HG03280 (cell line): ENCODE data around the gene CDRT4.

Experiments
- ATAC-seq: cut with Tn5 transposase; IDR thresholded peaks from one replicate; pipeline ENCODE4 v1.9.1; 2021; ENCODE audit warnings: mild to moderate bottlenecking, moderate library complexity; ENCODE audit not compliant: unreplicated experiment

CDRT4 gene

DNA sequence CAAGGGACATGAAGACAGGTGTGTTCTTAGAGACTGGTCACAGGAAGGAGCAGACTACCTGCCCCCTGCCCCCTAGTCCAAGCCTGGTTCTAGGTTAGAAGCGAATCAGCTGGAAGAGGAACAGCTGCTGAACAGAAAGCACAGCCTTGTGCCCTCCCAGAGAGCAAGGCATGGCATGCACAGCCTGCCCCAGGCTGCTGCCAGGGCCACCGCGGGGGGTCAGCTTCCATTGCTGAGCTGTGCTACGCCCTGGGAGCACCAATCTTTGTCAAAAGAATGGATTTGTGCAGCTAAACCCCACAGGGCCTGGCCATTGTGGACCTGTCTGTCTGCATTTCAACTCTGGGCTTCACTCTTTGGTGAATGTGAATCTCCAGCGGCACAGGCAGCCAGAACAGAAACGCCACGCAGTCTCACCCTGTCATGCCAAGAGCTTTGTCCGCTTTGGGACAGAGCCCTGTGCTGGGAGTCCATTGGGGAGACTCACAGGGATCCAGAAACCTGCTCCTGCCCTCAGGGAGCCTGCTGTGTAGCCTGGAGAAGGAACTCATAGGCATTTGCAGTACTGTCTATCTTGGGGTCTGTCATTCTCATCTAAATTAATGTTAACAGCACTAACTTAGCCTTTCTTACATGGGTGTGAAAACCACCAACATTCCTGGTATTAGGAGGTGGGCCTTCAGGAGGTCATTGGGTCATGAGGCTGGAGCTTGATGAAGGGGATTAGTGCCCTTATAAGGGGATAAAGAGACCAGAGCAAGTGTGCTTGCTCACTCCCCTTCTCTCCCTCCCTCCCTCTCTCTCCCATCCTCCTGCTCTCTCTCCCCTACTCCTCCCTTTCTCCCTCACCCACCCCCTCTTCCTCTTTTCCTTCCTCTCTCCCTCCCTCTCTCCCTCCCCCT is 25.6 kb upstream of the CDRT4 start:
- no peak for ATAC-seq

DNA sequence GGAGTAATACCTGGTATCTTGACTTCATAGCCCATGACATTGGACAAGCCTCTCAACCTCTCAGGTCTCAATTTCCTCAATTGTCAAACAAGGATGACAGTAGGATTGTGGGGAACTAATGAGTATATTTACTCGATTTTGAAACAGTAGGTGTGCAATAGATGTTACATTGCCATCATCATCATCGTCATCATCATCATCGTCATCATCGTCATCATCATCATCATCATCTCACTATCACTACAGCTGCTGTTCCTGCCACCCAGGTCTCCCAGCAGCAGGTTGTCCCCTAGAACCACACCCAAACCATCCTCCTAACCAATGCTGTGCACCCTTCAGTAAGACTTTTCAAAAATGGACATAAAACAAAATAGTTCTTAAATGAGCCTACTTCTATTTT is 24.8 kb upstream of the CDRT4 start:
- no peak for ATAC-seq

DNA sequence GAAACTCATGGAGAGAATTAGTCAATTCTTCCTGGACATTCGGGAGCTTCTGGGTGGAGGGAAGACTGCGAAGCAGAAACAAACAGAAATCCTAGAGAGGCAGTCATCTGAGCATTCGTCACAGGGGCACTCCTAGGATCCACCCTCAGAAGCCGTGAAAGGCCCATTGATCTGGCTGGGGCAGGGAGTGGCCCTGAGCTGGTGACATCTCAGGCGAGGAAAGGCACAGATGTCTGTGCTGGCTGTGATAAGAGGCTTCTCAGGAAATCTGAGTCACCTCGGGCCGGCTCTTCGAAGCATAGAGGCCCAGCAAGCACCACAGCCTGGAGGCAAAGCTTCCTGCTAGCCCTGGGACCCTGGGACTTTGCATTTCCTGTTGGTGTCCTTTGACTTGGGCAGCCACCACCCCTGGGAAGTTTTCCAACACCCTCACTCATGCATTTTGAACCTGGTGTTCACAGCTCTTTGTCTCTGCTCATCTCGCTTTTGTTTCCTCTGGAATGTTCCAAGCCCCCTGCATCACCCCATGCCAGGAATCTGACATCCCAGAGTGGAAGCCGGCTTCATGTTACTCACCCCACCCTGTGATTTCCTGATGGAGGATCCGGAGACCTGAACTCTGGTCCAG is 23.3 kb upstream of the CDRT4 start:
- no peak for ATAC-seq

DNA sequence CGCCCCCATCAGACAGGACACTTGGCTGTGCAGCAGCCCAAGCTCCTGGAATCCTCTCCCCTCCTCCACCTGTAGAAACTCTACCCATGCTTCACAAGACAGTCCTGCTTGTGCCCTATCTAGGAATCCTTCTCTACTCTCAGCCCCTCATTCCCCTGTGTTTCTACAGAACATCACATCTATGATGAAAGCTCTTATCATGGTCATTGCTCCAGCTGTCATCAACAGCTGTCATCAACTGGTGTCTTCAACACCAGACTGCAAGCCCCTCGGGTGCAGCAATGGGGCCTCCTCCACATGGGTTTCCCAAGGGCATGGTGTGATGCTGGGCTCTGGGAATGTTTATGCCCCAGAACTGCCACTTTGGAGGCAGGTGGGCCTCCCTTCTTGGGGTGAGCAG is 21.1 kb upstream of the CDRT4 start:
- ATAC-seq, result no peak

DNA sequence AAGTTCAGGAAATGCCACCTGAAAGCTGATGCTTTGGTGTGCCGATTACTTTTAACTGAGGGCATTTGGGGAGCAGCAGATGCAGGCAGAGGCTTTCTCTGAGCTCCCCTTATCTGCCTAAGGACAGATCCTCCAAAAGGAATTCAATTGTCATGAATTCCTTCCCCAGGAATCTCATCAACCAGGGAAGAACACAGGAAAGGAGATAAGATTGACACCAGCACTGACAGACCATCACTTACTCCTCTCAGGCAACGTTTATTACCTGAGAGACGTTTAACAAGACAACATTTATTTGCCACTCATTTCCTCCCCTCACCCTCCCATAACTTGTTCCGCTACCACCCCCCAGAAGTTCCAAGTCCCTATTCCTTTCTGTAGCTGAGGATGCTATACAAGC is 17.6 kb upstream of the CDRT4 start:
- ATAC-seq, result no peak

DNA sequence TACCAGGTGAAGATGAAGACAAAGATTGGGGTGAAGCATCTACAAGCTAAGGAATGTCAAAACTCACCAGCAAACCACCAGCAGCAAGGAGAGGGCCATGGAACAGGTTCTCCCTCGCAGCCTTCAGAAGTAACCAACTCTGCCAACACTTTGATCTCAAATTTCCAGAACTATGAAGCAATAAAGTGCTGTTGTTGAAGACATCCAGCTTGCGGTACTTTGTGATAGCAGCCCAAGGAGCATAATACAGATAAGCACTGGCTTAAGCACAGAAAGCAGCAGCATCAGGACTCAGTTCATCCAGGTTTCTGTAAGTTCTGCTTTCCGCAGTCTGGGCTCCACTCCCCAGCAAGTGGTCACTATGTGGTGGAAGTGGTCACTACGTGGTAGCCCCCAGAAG is 16.0 kb upstream of the CDRT4 start:
- ATAC-seq, result no peak

DNA sequence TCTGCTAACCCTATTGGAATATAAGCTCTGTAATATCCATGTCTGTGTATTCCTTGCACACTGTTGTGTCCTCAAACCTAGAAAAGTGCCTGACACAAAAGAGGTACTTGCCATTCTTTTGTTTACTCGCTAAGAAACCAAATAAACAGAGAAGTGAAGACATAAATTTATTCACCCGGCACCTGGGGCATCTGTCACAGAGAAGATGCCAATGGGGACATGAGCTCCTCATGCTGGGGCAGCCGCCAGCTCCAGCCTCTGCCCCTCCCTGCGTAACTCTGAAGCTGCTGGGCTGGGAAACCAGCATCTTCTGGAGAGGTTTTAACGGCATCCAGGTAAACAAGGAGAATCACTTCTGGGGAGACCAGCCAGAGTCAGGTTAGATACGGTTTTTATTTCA is 15.1 kb upstream of the CDRT4 start:
- no peak for ATAC-seq

DNA sequence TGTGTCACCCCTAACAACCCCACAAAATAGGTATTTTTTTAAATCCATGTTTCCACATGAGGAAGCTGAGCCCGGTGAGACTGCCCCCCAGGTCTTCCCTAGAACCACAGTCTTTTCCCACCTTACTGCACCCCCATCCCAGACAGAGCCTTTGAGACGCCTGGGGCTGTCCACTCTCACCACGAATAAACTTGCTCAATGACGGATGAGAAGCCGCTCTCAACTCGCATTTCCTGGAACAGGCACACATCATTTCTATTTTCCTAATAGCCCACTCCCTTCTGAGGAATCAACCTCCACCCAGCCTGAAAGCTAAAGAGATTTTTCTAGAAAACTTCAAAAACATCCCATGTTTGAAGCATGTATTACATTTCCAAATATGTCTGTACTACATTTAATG is 14.1 kb upstream of the CDRT4 start:
- no peak for ATAC-seq

DNA sequence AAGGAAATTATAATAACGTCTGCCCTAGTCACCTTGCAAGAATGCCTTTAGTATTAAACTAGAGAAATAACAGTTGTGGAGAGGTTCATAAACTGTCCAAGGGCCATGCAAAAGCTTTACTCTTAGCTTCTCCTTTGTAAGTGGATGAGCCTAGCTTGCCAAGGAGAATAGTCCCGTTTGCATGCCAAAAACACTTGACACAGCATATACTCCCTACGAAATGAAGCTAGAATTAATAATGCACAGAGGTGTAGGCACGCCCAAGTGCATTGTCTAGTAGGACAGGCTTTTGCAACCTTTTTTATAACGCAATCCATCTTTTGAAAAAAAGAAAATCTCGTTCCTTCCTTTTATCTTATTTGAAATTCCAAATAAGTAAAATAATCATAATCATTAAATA is 12.8 kb upstream of the CDRT4 start:
- ATAC-seq, result no peak

DNA sequence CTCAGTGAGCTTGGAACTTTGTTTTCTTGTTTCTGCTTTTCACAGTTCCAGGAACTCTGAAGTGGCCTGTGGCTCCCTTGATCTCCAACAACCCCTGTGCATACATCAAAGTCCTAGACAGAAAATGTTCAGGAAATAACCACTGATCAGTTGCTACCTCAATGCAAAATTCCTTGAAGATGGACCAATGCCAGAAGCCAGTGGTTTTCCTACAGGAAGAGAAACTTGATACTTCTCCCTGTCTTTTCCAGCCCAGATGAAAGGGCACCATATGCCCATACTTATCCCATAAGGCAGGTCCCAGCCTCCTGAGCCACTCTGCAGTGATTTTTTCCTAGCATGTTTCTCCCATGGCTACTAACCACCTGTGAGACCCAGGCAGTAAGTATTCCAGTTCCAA is 12.3 kb upstream of the CDRT4 start:
- no peak for ATAC-seq

DNA sequence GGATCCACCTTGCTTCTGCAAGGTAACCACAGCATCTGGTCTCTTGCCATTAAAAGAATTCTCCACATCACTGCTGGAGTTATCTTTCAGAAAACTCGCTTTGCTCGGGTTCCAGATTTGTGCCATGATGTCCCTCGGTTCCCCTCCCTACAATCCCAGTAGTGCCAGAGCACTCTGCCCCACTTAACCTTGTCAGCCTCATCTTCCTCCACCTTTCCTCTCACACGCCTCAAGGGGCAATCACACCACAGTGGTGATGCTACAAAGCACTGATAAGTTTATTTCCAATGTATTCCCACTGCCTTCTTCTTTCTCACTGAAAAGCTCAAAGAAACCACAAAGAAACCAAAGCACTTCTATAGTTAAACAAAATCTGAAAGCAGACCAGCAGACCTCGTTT is 11.4 kb upstream of the CDRT4 start:
- no peak for ATAC-seq

DNA sequence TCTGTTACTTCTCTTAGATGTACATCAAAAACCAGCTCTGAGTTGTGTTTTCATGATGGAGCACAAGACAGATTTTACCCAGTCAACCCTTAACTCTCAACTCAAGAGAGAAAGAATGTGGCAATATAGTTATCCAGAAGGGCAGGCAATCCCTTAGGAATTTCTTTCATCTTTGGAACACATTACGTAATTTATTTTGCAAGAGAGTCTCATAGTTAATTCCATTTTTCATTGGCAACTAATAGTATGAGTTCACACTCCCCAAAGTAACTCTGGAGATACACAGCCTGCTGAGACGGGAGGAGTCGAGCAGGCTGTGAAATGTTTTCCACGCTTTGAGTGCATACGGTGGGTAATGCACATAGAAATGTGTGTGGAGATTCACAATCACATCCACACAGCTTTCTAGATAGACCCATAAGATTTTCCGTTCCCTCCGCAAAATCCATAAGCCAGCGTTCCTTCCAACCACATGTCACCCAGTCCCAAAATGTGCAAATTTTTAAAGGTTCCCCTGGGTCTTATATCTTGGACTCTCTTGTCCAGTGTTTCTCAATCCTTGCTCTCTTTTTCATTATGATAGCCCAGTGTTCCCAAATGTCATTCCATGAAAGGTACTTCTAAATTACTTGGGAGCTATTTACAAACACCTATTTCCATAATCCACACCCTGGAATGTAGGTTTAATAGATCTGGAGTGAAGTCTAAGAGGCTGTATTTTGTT is 8.4 kb upstream of the CDRT4 start:
- ATAC-seq, result no peak

DNA sequence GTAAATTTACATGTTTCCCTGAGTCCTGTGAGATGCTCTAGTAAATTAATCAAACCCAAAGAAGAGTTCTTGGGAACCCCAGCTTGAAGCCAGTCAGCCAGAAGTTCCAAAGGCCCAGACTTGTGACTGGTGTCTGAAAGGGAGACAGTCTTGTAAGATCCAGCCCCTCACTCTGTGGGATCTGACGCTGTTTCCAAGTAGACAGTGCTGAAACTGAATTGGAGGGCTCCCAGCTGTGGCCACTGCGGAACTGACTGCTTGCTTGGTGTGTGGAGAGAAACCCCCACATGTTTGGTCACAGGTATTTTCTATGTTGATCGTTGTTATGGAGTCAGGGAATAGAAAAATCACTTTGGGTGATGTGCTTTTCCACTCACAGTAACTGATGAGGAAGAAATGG is 5.5 kb upstream of the CDRT4 start:
- ATAC-seq, result no peak

DNA sequence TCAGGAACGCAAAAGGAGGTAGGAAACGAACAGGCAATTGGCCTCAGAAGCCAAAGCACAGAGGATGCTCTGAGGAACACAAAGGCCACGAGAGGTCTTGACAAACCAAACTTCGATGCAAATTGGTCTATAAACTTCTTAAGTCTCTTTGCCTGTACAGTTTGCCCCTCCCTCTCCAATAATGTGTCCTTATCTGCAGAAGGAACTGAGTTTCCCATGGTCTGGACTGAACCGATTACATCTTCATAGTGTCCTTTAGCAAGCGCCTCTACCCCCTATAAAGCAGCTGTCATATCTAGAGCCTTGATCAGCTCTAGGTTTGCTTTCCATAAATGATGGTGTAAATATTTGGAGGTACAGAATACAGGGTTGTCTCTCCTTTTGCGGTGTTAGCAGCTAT is 3.1 kb upstream of the CDRT4 start:
- no peak for ATAC-seq

DNA sequence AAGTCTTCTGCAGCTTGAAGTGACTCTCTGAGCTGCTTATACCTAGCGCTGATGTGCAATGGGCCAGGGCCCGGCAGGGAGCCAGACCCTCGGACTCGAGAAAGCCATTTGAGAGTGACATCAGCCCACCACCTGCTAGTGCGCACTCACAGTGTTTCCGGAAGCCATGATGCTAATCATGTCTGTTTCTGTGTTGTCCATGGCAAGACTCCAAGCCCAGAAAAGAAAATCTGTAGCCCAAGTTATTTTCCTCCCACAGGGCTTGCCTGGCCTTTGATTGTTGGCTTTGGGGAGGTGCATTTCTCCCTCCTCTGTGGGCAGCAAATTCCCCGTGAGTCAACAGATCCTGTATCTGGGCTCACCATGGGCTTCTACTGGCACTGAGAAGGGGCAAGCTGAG is 1.8 kb upstream of the CDRT4 start:
- ATAC-seq, result no peak

DNA sequence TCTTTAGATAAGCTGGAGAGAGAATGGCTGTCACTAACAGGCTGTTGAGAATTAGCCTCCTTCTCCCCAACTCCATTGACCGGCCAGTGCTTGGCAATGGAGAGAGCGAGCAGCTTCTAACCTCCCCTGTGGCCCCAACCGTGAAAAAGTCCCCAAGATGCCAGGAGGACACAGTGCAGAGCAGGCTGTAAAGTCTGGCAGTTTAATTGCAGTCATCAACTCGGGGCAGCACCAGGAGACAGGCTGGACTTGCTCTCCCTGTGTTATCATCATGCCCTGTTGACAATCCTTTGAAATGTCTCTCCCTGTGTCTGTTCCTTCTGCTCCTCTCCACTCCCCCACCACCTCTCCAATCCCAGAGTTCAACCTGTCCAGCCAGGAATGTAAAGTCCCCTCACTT is 705 bp upstream of the CDRT4 start:
- no peak for ATAC-seq

DNA sequence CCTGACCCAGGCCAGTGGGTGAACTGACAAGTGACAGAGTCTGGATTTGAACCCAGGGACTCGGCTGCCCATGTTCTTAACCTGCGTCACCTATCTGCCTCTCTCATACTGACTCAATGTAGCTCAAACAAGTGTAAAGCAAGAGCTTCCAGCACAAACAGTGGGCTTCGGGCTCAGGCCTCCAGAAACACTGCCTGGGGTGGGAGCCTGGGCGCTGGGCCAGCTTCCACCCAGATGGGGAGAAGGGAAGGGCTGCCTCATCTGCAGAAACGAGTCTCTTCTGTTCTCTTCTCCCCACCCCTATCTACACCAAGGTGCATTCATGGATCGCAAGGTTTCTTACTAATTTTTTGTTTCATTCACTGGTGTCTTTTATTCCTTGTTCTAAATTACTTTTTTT is 1.3 kb downstream of the CDRT4 start:
- ATAC-seq, result no peak

DNA sequence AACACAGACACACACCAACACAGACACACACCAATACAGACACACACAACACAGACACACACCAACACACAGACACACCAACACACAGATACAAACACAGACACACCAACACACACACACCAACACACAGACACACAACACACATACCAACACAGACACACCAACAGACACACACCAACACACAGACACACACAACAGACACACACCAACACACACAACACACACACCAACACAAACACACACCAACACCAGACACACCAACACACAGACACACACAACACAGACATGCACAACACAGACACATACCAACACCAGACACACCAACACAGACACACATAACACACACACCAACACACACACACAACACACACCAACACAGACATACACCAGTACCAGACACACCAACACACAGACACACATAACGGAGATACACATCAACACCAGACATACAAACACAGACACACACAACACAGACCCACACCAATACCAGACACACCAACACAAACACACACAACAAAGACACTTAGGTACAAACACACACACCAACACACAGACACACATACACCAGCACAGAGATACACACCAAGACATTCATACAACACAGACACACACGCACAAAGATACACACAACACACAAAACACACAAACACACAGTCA is 2.2 kb downstream of the CDRT4 start:
- no peak for ATAC-seq

DNA sequence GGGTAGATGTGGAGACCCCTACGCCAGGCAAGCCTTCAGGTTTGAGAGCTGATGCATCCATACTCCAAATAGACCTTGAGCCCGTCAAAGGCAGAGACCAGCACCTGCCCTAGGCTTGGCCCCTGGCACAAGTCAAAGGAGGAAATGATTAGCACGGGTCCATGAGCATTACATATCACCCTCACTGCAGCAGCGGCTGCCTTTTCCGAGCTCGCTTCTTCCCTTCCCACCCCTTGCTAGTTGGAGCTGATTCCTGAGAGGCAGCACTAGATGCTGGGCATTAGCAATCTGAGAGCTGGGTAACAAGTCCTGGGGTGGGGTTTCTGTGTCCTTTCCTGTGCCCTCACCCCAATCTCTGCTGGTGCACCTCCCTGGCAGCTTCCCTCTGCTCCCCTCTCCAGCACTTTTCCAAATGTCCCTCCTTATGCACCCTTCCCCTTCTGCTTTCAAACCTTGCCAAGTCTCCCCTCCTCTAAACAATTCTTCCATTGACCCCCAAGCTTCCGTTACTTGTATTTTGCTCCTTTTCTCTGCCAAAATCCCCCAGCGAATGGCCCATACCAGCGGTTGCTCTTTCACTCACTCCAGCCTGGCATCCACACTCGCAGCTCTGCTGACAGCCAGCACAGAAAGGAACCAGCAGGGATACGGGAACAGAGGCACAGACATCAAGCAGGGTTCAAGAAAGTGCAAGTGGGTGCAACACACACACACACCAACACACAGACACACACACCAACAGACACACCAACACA is 3.0 kb downstream of the CDRT4 start:
- ATAC-seq, result no peak

DNA sequence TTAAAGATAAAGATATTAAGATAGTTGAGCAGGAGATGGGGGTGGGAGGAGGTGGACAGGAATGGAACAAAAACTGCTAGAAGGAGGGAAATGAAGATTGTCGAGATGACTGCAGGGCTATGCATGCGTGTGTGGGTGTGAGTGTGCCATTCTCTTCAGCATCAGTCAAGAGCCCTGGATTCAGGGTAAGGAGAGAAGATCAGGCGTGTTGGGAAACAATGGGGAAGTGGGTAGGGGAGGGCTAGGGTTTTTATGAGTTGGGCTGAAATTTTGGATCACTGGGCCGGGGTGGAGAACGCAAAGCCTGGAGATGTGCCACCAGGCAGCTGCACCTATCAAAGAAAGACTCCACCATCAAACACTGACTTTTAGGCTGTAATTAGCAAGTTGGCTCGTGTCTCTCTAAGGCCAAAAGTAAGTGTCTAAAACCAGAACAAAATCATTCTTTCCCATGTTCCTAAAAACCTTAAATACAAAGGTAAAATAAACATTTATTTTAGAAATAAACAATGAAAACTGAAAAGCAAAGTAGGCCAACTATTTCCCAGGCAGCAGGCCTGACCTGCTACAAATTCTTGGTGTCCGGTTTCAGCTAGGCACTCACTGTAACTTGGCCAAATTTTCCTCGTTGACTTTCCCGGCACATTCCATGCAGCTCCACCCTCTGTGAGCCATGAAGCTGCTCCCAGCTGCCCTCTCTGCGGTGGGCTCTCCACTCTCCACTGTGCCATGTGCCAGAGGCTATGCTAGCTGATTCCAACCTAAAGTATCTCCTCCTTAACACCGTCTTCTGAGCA is 4.2 kb downstream of the CDRT4 start:
- ATAC-seq, result no peak
